AG09309 (cell line): ENCODE measurements around the gene SMTNL2.
A peak's percentile ranks its signal among the peaks of the same experiment; 100 is the strongest.
"Not testable (repeated sequence)": the region's sequence is repeated elsewhere in the genome, so short reads cannot be mapped to it uniquely, and the experiment has no call there.

ENCODE experiments used
- DNase-seq: peaks from one replicate; pipeline ENCODE4 v3.0.0-alpha.2; 2010; ENCODE audit warnings: low read depth
- H3K4me3 ChIP-seq: 2 replicates; pipeline ENCODE4 v1.5.1; 2011; ENCODE audit warnings: mild to moderate bottlenecking, low read depth, low read length, moderate library complexity; ENCODE audit not compliant: control insufficient read depth
- CTCF ChIP-seq: IDR thresholded peaks from 2 replicates; pipeline ENCODE4 v1.5.1; 2011; ENCODE audit warnings: mild to moderate bottlenecking, low read depth, low read length, inconsistent platforms; ENCODE audit not compliant: insufficient read depth, control insufficient read depth; ENCODE audit errors: missing control alignments

The SMTNL2 gene

GRCh38 chr17:4636474-4637100 lies 52.3 kb downstream of the SMTNL2 start:
- no peak for TF ChIP-seq CTCF
- H3K4me3 ChIP-seq: no peak overlapping the region
- DNase-seq: no peak

GRCh38 chr17:4638766-4639165 lies 54.4 kb downstream of the SMTNL2 start:
- DNase-seq, H3K4me3 ChIP-seq: not testable (repeated sequence)

- DNase-seq, H3K4me3 ChIP-seq: not testable (repeated sequence)
- TF ChIP-seq CTCF: peak; percentile 14
These were observed 55.2 kb downstream of the SMTNL2 start for GRCh38 chr17:4639301-4640059.

GRCh38 chr17:4640569-4641188 lies 56.4 kb downstream of the SMTNL2 start:
- H3K4me3 ChIP-seq: not testable (repeated sequence)

GRCh38 chr17:4641297-4642195 lies 57.2 kb downstream of the SMTNL2 start, which contains the start of gene ALOX15:
TSS of gene ALOX15 (minus strand) at chr17:4641678. CDS start at chr17:4641651, 27 bp downstream.
- H3K4me3 ChIP-seq: no peak within 1 kb of the TSS
- no peak for TF ChIP-seq CTCF
- DNase-seq: no peak

More at GRCh38 chr17:4640569-4641188, 56.4 kb downstream of the SMTNL2 start:
- DNase-seq: not testable (repeated sequence)

- DNase-seq: no peak
- no peak overlapping the region for H3K4me3 ChIP-seq
- no peak for TF ChIP-seq CTCF
These were observed 58.0 kb downstream of the SMTNL2 start for GRCh38 chr17:4642286-4642685.

GRCh38 chr17:4643676-4644075 lies 59.3 kb downstream of the SMTNL2 start:
- no peak overlapping the region for H3K4me3 ChIP-seq
- no peak for DNase-seq
- TF ChIP-seq CTCF: no peak
